Activated B cell treated with CpG ODN at 0.5 μM for 24 hours (primary cell): Measurements from ENCODE around the gene HRNR. TPM values are rescaled to one million over a fixed set of nuclear protein-coding genes. Genes with fewer than 3 reads are reported as not detected.

Experiments used
- ATAC-seq: fragments of 200-7000 bp; cut with Tn5 transposase; one replicate; pipeline ENCODE4 v1.10.0; 2021; ENCODE audit warnings: low read depth, mild to moderate bottlenecking, moderate library complexity
- CTCF ChIA-PET: fragments of 350-600 bp; sonication (Branson Sonifier 250); formaldehyde crosslinking; loops from one replicate; lab custom pipeline; 2021; ENCODE audit warnings: antibody characterized with exemption; lab: Charles Lee
- POLR2A ChIA-PET: fragments of 350-600 bp; sonication (Branson Sonifier 250); formaldehyde crosslinking; loops from one replicate; lab custom pipeline; 2021; ENCODE audit warnings: antibody characterized with exemption; lab: Charles Lee
- DNase-seq: peaks from one replicate; pipeline ENCODE4 v3.0.0; 2022
- H3K27ac Mint-ChIP-seq: one replicate; pipeline ENCODE4 v1.8.0; 2020; ENCODE audit warnings: mixed read lengths
- H3K27me3 Mint-ChIP-seq: one replicate; pipeline ENCODE4 v1.8.0; 2021; ENCODE audit warnings: mixed read lengths
- H3K36me3 Mint-ChIP-seq: one replicate; pipeline ENCODE4 v1.8.0; 2021; ENCODE audit warnings: low read depth, mixed read lengths
- H3K4me1 Mint-ChIP-seq: one replicate; pipeline ENCODE4 v1.8.0; 2021; ENCODE audit warnings: mixed read lengths
- H3K4me3 Mint-ChIP-seq: one replicate; pipeline ENCODE4 v1.8.0; 2020; ENCODE audit warnings: mild to moderate bottlenecking, mixed read lengths
- H3K9me3 Mint-ChIP-seq: one replicate; pipeline ENCODE4 v1.8.0; 2020; ENCODE audit warnings: mixed read lengths
- intact Hi-C: fragments of 100-400 bp; cut with micrococcal nuclease; formaldehyde crosslinking; loops from one replicate; pipeline ENCODE4 v1.15.1; 2024
- total RNA-seq: library from RNA; stranded (reverse); gene quantifications from 2 replicates; pipeline ENCODE4 v1.2.3, GENCODE V29; 2022
- TF ChIP-seq, protein P1 (sequence below): fragments of 200-600 bp; IDR thresholded peaks from one replicate; pipeline ENCODE4 v1.8.0; 2022; ENCODE audit warnings: antibody characterized with exemption, mild to moderate bottlenecking

The HRNR gene
- total RNA-seq, 1 donor from 2014 or later, result not detected

DNA sequence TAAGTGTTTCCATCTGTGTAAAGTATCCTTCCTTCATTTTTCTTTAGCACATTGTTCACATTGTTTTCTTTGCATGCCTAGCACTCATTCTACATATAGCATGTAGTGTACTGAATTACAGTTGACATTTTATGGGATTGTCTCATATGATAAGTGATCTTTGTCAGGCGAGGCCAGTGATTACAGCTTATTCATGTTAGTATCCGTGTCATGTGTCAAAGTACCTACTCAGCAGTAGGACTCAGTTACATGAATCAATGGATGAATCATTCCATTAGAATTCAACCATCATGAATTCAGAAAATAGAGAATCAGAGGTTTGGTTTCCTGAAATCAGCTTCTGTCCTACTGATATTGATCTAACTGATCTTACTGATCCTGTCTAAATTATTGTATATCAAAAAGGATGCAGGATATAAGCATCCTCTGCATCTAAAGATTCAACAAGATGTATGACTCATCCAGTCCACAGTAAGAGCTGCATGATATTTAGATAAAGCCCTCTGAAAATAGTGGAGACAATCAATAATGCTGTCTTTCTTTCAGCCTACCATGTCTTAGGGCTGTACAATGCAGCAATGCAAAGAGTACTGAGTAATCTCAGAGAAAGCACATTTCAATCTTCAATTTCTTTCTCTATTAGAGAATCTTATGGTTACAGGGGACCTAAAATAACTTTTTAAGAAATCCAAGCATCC, 20.7 kb upstream of the HRNR start:
- DNase-seq (no peak), ATAC-seq (no peak)
- H3K27ac Mint-ChIP-seq, result no peak overlapping the region
- H3K27me3 Mint-ChIP-seq, result peaks cover 29% of the 10 kb centered on the region
- H3K36me3 Mint-ChIP-seq, result no peaks in the 10 kb centered on the region
- H3K4me3 Mint-ChIP-seq, result no peak overlapping the region
- TF ChIP-seq, protein P1, sequence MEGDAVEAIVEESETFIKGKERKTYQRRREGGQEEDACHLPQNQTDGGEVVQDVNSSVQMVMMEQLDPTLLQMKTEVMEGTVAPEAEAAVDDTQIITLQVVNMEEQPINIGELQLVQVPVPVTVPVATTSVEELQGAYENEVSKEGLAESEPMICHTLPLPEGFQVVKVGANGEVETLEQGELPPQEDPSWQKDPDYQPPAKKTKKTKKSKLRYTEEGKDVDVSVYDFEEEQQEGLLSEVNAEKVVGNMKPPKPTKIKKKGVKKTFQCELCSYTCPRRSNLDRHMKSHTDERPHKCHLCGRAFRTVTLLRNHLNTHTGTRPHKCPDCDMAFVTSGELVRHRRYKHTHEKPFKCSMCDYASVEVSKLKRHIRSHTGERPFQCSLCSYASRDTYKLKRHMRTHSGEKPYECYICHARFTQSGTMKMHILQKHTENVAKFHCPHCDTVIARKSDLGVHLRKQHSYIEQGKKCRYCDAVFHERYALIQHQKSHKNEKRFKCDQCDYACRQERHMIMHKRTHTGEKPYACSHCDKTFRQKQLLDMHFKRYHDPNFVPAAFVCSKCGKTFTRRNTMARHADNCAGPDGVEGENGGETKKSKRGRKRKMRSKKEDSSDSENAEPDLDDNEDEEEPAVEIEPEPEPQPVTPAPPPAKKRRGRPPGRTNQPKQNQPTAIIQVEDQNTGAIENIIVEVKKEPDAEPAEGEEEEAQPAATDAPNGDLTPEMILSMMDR, result no peak
- intact Hi-C loops, result no loop called here
- ChIA-PET POLR2A (no interaction called here), CTCF (no interaction called here)
- H3K9me3 Mint-ChIP-seq, result no peaks in the 10 kb centered on the region
- H3K4me1 Mint-ChIP-seq, result no peaks in the 10 kb centered on the region

DNA sequence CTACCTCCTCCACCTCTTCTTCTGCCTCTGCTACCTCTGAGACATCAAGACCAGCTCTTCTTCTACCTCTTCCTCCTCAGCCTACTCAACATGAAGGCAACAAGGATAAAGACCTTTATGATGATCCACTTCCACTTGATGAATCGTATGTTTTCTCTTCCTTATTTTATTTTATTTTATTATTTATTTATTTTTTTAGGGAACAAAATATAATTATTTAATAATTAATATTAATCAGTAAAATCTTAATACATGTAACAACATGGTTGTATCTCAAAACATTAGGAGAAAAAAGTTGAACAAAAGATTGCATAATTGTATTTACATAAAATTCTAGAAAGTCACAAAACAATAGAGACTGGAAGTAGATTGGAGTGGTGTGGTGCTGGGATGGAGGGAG, 13.1 kb upstream of the HRNR start:
- Mint-ChIP-seq H3K9me3 (no peaks in the 10 kb centered on the region), H3K4me3 (no peak overlapping the region), H3K27ac (no peak overlapping the region), H3K36me3 (no peaks in the 10 kb centered on the region), H3K4me1 (no peaks in the 10 kb centered on the region), H3K27me3 (peaks cover 26% of the 10 kb centered on the region)
- intact Hi-C loops, result no loop called here
- ChIA-PET POLR2A (no interaction called here), CTCF (no interaction called here)
- no peak for ATAC-seq
- DNase-seq, result no peak
- TF ChIP-seq, protein P1, result no peak

DNA sequence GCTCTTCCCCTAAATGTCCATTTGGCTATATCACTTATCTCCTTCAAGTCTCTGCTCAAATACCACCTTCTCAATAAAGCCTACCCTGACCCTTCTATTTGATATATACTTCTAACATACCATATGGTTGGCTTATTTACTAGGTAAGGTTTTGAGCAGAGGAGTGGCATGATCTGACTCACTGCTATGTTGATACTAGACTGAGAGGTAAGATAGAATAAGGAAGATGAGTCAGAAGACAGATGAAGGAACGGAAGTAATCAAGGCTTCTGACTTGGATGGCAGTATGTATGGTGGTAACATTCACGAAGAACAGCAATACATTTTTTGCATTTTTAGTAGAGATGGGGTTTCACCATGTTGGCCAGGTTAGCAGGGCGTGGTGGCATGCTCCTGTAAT, 4.8 kb upstream of the HRNR start:
- TF ChIP-seq, protein P1, result no peak
- no peak overlapping the region for H3K4me3 Mint-ChIP-seq
- no peak overlapping the region for H3K27ac Mint-ChIP-seq
- H3K9me3 Mint-ChIP-seq, result no peaks in the 10 kb centered on the region
- ATAC-seq, result no peak
- H3K27me3 Mint-ChIP-seq, result peaks cover 12% of the 10 kb centered on the region
- CTCF ChIA-PET, result no interaction called here
- no peaks in the 10 kb centered on the region for H3K36me3 Mint-ChIP-seq
- H3K4me1 Mint-ChIP-seq, result no peaks in the 10 kb centered on the region
- POLR2A ChIA-PET, result interaction anchor here (0.6 kb wide), 1 partner anchor 21 kb away, joined by 3 read pairs; no protein-coding TSS in a partner anchor
- DNase-seq, result no peak
- intact Hi-C loops, result no loop called here

DNA sequence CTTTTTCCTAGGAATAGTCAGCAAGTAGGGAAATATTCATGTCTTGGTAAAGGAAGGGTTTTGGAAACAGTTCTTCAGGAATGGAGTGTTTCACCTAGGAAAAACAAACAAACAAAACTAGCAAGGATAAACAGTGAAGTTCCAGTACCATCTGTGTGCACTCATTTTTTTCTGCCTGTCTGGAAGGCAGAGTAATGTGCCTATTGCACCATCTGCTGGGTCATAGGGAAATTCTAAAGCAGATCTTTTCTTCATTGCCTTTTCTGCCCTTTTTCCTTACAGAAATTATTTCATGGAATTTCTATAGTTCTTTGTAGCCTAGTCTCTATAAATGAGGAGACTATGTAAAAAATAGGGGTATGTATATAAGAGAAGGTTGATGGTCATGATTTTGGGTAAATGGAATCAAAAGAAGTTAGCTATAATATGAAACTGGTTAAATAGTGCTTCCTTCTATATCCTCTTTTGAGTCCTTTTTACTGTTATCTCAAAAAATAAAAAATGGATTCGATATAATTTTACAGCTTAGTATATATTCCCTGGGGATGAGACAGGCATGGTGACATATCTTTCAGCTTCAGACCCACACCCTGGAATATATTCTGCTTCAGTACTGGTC, 3.4 kb upstream of the HRNR start:
- CTCF ChIA-PET, result no interaction called here
- DNase-seq (no peak), ATAC-seq (no peak)
- Mint-ChIP-seq H3K27me3 (peaks cover 4% of the 10 kb centered on the region), H3K4me1 (no peaks in the 10 kb centered on the region), H3K4me3 (no peak overlapping the region), H3K36me3 (no peaks in the 10 kb centered on the region), H3K27ac (no peak overlapping the region), H3K9me3 (no peaks in the 10 kb centered on the region)
- intact Hi-C loops, result no loop called here
- POLR2A ChIA-PET, result no interaction called here
- TF ChIP-seq, protein P1, result no peak

DNA sequence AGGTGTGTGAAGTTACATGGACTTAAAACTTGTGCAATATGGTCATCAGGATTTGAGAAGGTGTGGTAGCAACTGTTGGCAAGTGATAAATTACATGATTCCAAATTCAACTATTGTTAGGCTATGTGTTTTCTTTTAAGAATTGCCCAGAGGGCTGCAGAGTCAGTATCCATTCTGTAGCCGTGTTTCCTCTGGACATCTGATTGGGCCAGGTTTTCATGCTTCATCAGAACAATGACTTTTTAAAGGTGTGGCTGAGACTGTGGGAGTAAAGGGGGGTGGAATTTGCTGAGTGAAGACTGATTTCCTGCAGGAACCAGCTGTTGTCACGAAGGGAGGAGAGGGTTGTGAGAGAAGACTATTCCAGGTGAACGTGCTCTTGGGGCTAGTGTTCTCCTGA, 1.7 kb upstream of the HRNR start:
- DNase-seq (no peak), ATAC-seq (no peak)
- H3K36me3 Mint-ChIP-seq, result no peaks in the 10 kb centered on the region
- no peaks in the 10 kb centered on the region for H3K9me3 Mint-ChIP-seq
- TF ChIP-seq, protein P1, result no peak
- intact Hi-C loops, result no loop called here
- ChIA-PET CTCF (no interaction called here), POLR2A (no interaction called here)
- H3K27ac Mint-ChIP-seq, result no peak overlapping the region
- H3K27me3 Mint-ChIP-seq, result peaks cover 8% of the 10 kb centered on the region
- no peaks in the 10 kb centered on the region for H3K4me1 Mint-ChIP-seq
- no peak overlapping the region for H3K4me3 Mint-ChIP-seq
